Smooth muscle cell (in vitro differentiated cells): ENCODE measurements around the gene NT5C. TPM values are rescaled to one million over a fixed set of nuclear protein-coding genes. Genes with fewer than 3 reads are reported as not detected.

ENCODE experiments used
- DNase-seq: peaks from one replicate; lab custom pipeline; 2025; ENCODE audit not compliant: unreplicated experiment; lab: John Stamatoyannopoulos, UW
- H2AFZ ChIP-seq: fragments of 200-600 bp; sonication (generic); 2 replicates; pipeline ENCODE4 v1.6.0; 2016; ENCODE audit warnings: antibody characterized with exemption, low read depth, mild to moderate bottlenecking
- H3F3A ChIP-seq: fragments of 200-600 bp; sonication (generic); 2 replicates; pipeline ENCODE4 v1.6.0; 2017; ENCODE audit warnings: antibody characterized with exemption, low read depth
- H3K27ac ChIP-seq: fragments of 200-600 bp; sonication (generic); 2 replicates; pipeline ENCODE4 v1.5.1; 2016; ENCODE audit warnings: low read depth, mild to moderate bottlenecking
- H3K27me3 ChIP-seq: fragments of 200-600 bp; sonication (generic); 2 replicates; pipeline ENCODE4 v1.6.1; 2016; ENCODE audit warnings: low read depth, mild to moderate bottlenecking
- H3K36me3 ChIP-seq: fragments of 200-600 bp; sonication (generic); 2 replicates; pipeline ENCODE4 v1.5.1; 2016; ENCODE audit warnings: low read depth
- H3K4me1 ChIP-seq: fragments of 200-600 bp; sonication (generic); 2 replicates; pipeline ENCODE4 v1.5.1; 2016; ENCODE audit warnings: low read depth
- H3K4me2 ChIP-seq: fragments of 200-600 bp; sonication (generic); 2 replicates; pipeline ENCODE4 v1.6.0; 2016; ENCODE audit warnings: mild to moderate bottlenecking
- H3K4me3 ChIP-seq: fragments of 200-600 bp; sonication (generic); 2 replicates; pipeline ENCODE4 v1.5.1; 2016; ENCODE audit warnings: mild to moderate bottlenecking
- H3K79me2 ChIP-seq: fragments of 200-600 bp; sonication (generic); 2 replicates; pipeline ENCODE4 v1.6.0; 2016; ENCODE audit warnings: low read depth, mild to moderate bottlenecking
- H3K9ac ChIP-seq: fragments of 200-600 bp; sonication (generic); 2 replicates; pipeline ENCODE4 v1.6.0; 2016; ENCODE audit warnings: low read depth
- H3K9me3 ChIP-seq: fragments of 200-600 bp; sonication (generic); replicated peaks from 2 replicates; pipeline ENCODE4 v1.5.1; 2016; ENCODE audit warnings: low read depth
- H4K20me1 ChIP-seq: fragments of 200-600 bp; sonication (generic); 2 replicates; pipeline ENCODE4 v1.6.0; 2016; ENCODE audit warnings: low read depth
- WGBS: methylation state at CpG from one replicate; pipeline ENCODE4 v1.1.7; 2016; ENCODE audit warnings: low lambda C conversion rate; 5-methylcytosine and 5-hydroxymethylcytosine counted together
- polyA plus RNA-seq: library from polyadenylated mRNA; unstranded; fragments of >200 nt; fragmentation: Nextera tagmentation; extraction: Ambion mirVana; gene quantifications from 2 replicates; pipeline ENCODE4 v1.2.1, GENCODE V29; 2016
- total RNA-seq: library from RNA; depleted of rRNA; stranded (reverse); fragments of >200 nt; gene quantifications from 2 replicates; pipeline ENCODE4 v1.2.3, GENCODE V29; 2014
- TF ChIP-seq, protein P1 (sequence below): fragments of 200-600 bp; sonication (generic); IDR thresholded peaks from 2 replicates; pipeline ENCODE4 v1.5.1; 2017; ENCODE audit warnings: borderline replicate concordance, mild to moderate bottlenecking, antibody characterized with exemption; ENCODE audit not compliant: insufficient read depth, poor library complexity, severe bottlenecking

Gene NT5C
- total and polyA plus RNA-seq, 2 experiments from 2014 or later: 39.9 to 46.8 TPM

DNA sequence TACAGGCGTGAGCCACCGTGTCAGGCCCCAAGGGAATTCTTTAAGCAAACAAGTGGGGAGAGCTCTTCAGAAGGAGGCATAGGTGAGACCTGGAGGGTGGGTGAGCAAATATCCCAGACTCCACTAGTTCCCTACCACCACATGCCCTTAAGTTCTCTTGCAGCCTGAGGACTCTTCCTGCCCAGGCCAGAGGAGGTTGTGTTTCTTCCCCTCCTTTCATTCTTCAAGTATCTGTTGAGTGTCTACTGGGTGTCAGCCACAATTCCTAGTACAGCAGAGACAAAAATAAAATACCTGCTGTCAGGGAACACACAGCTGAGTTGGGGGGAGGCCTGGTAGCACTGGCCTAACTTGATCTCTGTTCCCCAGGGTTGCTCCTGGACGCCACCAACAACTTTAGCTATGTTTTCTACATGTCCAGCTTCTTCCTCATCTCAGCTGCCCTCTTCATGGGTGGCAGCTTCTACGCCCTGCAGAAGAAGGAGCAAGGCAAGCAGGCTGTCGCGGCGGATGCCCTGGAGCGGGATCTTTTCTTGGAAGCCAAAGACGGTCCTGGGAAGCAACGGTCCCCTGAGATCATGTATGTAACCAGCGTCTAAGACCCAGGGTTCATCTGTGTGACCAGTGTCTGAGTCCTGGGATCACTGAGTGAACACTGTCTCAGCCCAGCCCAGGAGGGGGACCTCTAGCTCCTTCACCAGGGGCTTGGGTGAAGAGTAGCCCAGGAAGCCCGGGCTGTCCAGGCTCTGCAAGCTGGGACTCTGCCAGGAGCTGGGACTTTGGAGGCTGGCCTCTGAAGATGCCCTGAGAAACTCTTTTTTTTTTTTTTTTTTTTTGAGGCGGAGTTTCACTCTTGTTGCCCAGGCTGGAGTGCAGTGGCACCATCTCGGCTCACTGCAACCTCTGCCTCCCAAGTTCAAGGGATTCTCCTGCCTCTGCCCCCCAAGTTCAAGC, 27.7 kb downstream of the NT5C start:
- Histone ChIP-seq H3K4me3 (no peak overlapping the region), H3K79me2 (no peaks in the 10 kb centered on the region), H3K36me3 (no peaks in the 10 kb centered on the region), H3K27me3 (no peaks in the 10 kb centered on the region), H3K4me2 (no peak overlapping the region), H3K27ac (no peak overlapping the region), H3K4me1 (no peaks in the 10 kb centered on the region), H3K9ac (no peak overlapping the region), H3K9me3 (no peaks in the 10 kb centered on the region), H4K20me1 (no peaks in the 10 kb centered on the region), H3F3A (no peaks in the 10 kb centered on the region), H2AFZ (no peak overlapping the region)
- no peak for DNase-seq
- TF ChIP-seq, protein P1, sequence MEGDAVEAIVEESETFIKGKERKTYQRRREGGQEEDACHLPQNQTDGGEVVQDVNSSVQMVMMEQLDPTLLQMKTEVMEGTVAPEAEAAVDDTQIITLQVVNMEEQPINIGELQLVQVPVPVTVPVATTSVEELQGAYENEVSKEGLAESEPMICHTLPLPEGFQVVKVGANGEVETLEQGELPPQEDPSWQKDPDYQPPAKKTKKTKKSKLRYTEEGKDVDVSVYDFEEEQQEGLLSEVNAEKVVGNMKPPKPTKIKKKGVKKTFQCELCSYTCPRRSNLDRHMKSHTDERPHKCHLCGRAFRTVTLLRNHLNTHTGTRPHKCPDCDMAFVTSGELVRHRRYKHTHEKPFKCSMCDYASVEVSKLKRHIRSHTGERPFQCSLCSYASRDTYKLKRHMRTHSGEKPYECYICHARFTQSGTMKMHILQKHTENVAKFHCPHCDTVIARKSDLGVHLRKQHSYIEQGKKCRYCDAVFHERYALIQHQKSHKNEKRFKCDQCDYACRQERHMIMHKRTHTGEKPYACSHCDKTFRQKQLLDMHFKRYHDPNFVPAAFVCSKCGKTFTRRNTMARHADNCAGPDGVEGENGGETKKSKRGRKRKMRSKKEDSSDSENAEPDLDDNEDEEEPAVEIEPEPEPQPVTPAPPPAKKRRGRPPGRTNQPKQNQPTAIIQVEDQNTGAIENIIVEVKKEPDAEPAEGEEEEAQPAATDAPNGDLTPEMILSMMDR: no peak
- WGBS: 96% methylated on average over 14 of the region's 14 CpGs

DNA sequence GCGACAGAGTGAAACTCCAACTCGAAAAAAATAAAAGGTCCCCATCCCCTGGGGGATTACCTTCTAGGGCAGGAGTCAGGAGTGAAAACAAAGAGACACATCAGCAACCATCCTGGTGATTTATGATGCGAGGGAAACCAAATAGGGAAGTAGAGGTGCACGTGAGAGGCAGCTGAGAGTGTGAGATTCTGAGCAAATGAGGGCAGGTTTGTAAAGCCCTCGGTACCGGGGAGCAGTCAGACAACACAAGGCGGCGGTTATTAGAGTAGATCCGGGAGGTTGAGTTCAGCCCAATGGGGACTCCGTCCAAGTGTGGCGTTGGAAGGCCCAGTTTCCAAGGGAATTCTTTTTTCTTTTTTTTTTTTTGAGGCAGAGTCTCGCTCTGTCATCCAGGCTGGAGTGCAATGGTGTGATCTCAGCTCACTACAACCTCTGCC, 29.1 kb downstream of the NT5C start:
- 83% methylated on average over 12 of the region's 12 CpGs for WGBS
- no peak overlapping the region for H3K9ac ChIP-seq
- TF ChIP-seq, protein P1: no peak
- H3K36me3 ChIP-seq: no peaks in the 10 kb centered on the region
- no peak overlapping the region for H3K4me3 ChIP-seq
- no peaks in the 10 kb centered on the region for H3K4me1 ChIP-seq
- H3K4me2 ChIP-seq: no peak overlapping the region
- no peak overlapping the region for H2AFZ ChIP-seq
- no peaks in the 10 kb centered on the region for H3F3A ChIP-seq
- H3K9me3 ChIP-seq: no peaks in the 10 kb centered on the region
- DNase-seq: no peak
- H3K27me3 ChIP-seq: no peaks in the 10 kb centered on the region
- no peak overlapping the region for H3K27ac ChIP-seq
- H3K79me2 ChIP-seq: no peaks in the 10 kb centered on the region
- no peaks in the 10 kb centered on the region for H4K20me1 ChIP-seq

DNA sequence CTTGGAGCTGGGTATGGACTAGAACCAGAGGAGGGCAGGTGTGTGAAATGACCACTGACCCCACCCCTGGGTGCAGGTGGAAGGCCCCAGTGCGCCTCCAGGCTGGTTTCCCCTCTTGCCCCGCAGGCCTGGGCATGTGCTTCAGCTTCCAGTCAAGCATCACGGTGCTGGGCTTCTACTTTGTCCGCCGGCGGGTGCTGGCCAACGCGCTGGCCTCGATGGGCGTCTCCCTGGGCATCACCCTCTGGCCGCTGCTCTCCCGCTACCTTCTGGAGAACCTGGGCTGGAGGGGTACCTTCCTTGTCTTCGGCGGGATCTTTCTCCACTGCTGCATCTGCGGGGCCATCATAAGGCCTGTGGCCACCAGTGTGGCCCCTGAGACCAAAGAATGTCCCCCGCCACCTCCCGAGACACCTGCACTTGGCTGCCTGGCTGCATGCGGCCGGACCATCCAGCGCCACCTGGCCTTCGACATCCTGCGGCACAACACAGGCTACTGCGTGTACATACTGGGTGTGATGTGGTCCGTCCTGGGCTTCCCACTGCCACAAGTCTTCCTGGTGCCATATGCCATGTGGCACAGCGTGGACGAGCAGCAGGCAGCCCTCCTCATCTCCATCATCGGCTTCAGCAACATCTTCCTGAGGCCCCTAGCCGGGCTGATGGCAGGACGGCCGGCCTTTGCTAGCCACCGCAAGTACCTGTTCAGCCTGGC, 31.5 kb downstream of the NT5C start:
- Histone ChIP-seq H3F3A (no peaks in the 10 kb centered on the region), H2AFZ (no peak overlapping the region), H3K79me2 (no peaks in the 10 kb centered on the region), H3K9me3 (no peaks in the 10 kb centered on the region), H3K4me2 (no peak overlapping the region), H3K36me3 (no peaks in the 10 kb centered on the region), H3K27me3 (no peaks in the 10 kb centered on the region), H3K4me3 (no peak overlapping the region), H3K9ac (no peak overlapping the region), H3K27ac (no peak overlapping the region), H3K4me1 (no peaks in the 10 kb centered on the region), H4K20me1 (no peaks in the 10 kb centered on the region)
- DNase-seq: no peak
- TF ChIP-seq, protein P1: no peak
- WGBS: 98% methylated on average over 31 of the region's 31 CpGs
